ENCODE measurements around the gene CALHM4. TPM values are rescaled to one million over a fixed set of nuclear protein-coding genes. Genes with fewer than 3 reads are reported as not detected.

CALHM4 gene
- total and polyA plus RNA-seq, 4 donors = not detected

- TF ChIP-seq HNF4G (IDR thresholded peaks at IDR 0.05) (no peak), GABPA (IDR thresholded peaks at IDR 0.05 in 1 of 2, conservative IDR thresholded peaks at IDR 0.05 in 1 of 2) (no peak), RXRA (IDR thresholded peaks at IDR 0.05) (no peak), TAF1 (conservative IDR thresholded peaks at IDR 0.05) (no peak)
- H3K36me3 ChIP-seq (ENCODE audit: control insufficient read depth in 4 of 4, insufficient read depth in 3 of 4, low read depth in 1 of 4, low read length in 3 of 4) = peaks cover 0 to 8% (median 2%) of the 10 kb centered on the region in 4 donors
These were observed 26.6 kb downstream of the CALHM4 start for GRCh38 chr6:116580198-116580597.

DNA sequence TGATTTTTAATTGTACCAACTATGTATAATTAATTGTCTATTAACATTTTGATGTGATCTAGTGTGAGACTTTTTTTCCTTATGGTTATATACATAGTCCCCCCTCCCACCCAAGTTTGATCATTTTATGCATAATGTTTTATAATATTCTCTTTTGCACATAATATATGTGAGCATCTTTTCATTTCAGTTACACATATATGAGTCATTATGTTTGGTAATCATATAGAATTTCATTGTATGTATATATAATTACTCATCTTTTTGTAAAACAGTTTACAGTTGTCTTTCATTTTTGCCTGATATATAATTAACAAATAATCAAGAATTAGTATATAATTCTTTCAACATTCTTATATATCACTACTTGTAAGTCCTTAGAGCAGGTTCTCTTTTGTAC lies 32.7 kb downstream of the CALHM4 start:
- H3K4me1 ChIP-seq (ENCODE audit: control insufficient read depth in 4 of 4, insufficient read depth in 4 of 4, low read length in 3 of 4) = no peaks in the 10 kb centered on the region
- H3K9me3 ChIP-seq (ENCODE audit: control insufficient read depth in 4 of 4, low read length in 3 of 4) = no peaks in the 10 kb centered on the region
- peaks cover 0 to 27% (median 19%) of the 10 kb centered on the region in 4 donors for H3K36me3 ChIP-seq (ENCODE audit: control insufficient read depth in 4 of 4, insufficient read depth in 3 of 4, low read depth in 1 of 4, low read length in 3 of 4)
- H3K4me3 ChIP-seq (ENCODE audit: low read depth in 1 of 3, low read length in 3 of 3) = no peak overlapping the region
- TF ChIP-seq, protein P1, sequence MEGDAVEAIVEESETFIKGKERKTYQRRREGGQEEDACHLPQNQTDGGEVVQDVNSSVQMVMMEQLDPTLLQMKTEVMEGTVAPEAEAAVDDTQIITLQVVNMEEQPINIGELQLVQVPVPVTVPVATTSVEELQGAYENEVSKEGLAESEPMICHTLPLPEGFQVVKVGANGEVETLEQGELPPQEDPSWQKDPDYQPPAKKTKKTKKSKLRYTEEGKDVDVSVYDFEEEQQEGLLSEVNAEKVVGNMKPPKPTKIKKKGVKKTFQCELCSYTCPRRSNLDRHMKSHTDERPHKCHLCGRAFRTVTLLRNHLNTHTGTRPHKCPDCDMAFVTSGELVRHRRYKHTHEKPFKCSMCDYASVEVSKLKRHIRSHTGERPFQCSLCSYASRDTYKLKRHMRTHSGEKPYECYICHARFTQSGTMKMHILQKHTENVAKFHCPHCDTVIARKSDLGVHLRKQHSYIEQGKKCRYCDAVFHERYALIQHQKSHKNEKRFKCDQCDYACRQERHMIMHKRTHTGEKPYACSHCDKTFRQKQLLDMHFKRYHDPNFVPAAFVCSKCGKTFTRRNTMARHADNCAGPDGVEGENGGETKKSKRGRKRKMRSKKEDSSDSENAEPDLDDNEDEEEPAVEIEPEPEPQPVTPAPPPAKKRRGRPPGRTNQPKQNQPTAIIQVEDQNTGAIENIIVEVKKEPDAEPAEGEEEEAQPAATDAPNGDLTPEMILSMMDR (IDR thresholded peaks at IDR 0.05; ENCODE audit: low read depth, low read length, missing input control) = no peak
- TF ChIP-seq HNF4A (conservative IDR thresholded peaks at IDR 0.05) (no peak), RAD21 (IDR thresholded peaks at IDR 0.05) (no peak), HNF4G (IDR thresholded peaks at IDR 0.05) (no peak), NR2F2 (IDR thresholded peaks at IDR 0.05) (no peak), TAF1 (conservative IDR thresholded peaks at IDR 0.05) (no peak), RXRA (IDR thresholded peaks at IDR 0.05) (no peak), FOXA1 (IDR thresholded peaks at IDR 0.05) (no peak), EGR1 (IDR thresholded peaks at IDR 0.05; ENCODE audit: low read depth in 2 of 2) (no peak), SP1 (IDR thresholded peaks at IDR 0.05) (no peak)
- TF ChIP-seq, protein P2, sequence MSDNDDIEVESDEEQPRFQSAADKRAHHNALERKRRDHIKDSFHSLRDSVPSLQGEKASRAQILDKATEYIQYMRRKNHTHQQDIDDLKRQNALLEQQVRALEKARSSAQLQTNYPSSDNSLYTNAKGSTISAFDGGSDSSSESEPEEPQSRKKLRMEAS (IDR thresholded peaks at IDR 0.05) = no peak
- TF ChIP-seq, protein P3, sequence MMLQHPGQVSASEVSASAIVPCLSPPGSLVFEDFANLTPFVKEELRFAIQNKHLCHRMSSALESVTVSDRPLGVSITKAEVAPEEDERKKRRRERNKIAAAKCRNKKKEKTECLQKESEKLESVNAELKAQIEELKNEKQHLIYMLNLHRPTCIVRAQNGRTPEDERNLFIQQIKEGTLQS (IDR thresholded peaks at IDR 0.05) = no peak
- H3K9ac ChIP-seq (ENCODE audit: low read depth in 1 of 2, low read length in 2 of 2) = no peak overlapping the region
- no peak overlapping the region for H3K27ac ChIP-seq (ENCODE audit: low read depth in 1 of 2, low read length in 2 of 2)
- no peak for DNase-seq (ENCODE audit: low spot score)
- no peaks in the 10 kb centered on the region for H3K27me3 ChIP-seq (ENCODE audit: control insufficient read depth in 4 of 4, insufficient read depth in 4 of 4, low read length in 3 of 4)

More at GRCh38 chr6:116580198-116580597, 26.6 kb downstream of the CALHM4 start:
- DNase-seq (ENCODE audit: low spot score) = no peak
- Histone ChIP-seq H3K4me3 (ENCODE audit: low read depth in 1 of 3, low read length in 3 of 3) (no peak overlapping the region), H3K27me3 (ENCODE audit: control insufficient read depth in 4 of 4, insufficient read depth in 4 of 4, low read length in 3 of 4) (no peaks in the 10 kb centered on the region), H3K9ac (ENCODE audit: low read depth in 1 of 2, low read length in 2 of 2) (no peak overlapping the region), H3K9me3 (ENCODE audit: control insufficient read depth in 4 of 4, low read length in 3 of 4) (no peaks in the 10 kb centered on the region), H3K4me1 (ENCODE audit: control insufficient read depth in 4 of 4, insufficient read depth in 4 of 4, low read length in 3 of 4) (peaks cover 0 to 8% (median 3%) of the 10 kb centered on the region in 4 donors), H3K27ac (ENCODE audit: low read depth in 1 of 2, low read length in 2 of 2) (no peak overlapping the region)
- WGBS = 91% methylated on average over 2 of the region's 2 CpGs

DNA sequence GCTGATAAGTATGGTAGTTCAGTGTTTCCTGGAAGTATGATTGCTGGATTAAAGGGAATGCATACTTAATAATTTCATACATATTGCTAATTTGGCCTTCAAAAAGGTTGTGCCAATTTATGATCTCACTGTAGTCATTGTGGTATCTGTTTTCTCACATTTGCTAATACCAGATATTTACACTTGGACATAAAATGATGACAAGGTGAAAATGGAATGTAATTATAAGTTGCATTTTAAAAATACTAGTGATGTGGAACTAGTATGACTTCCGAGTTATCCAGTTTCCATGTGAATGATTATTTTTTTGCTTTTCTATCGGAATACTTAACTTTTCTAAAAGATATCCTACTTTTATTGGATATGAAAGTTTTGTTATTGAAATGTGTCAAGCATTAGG lies 33.2 kb downstream of the CALHM4 start:
- Histone ChIP-seq H3K4me3 (ENCODE audit: low read depth in 1 of 3, low read length in 3 of 3) (no peak overlapping the region), H3K27me3 (ENCODE audit: control insufficient read depth in 4 of 4, insufficient read depth in 4 of 4, low read length in 3 of 4) (no peaks in the 10 kb centered on the region), H3K36me3 (ENCODE audit: control insufficient read depth in 4 of 4, insufficient read depth in 3 of 4, low read depth in 1 of 4, low read length in 3 of 4) (peaks cover 0 to 32% (median 24%) of the 10 kb centered on the region in 4 donors), H3K9ac (ENCODE audit: low read depth in 1 of 2, low read length in 2 of 2) (no peak overlapping the region), H3K27ac (ENCODE audit: low read depth in 1 of 2, low read length in 2 of 2) (no peak overlapping the region), H3K9me3 (ENCODE audit: control insufficient read depth in 4 of 4, low read length in 3 of 4) (no peaks in the 10 kb centered on the region), H3K4me1 (ENCODE audit: control insufficient read depth in 4 of 4, insufficient read depth in 4 of 4, low read length in 3 of 4) (no peaks in the 10 kb centered on the region)
- TF ChIP-seq GABPA (IDR thresholded peaks at IDR 0.05 in 1 of 2, conservative IDR thresholded peaks at IDR 0.05 in 1 of 2) = no peak
- TF ChIP-seq FOXA1 (IDR thresholded peaks at IDR 0.05) = no peak
- TF ChIP-seq HNF4A (conservative IDR thresholded peaks at IDR 0.05) = no peak
- TF ChIP-seq RAD21 (IDR thresholded peaks at IDR 0.05) = no peak
- no peak for TF ChIP-seq SP1 (IDR thresholded peaks at IDR 0.05)
- no peak for TF ChIP-seq ZBTB33 (IDR thresholded peaks at IDR 0.05)
- no peak for TF ChIP-seq HNF4G (IDR thresholded peaks at IDR 0.05)
- no peak for TF ChIP-seq YY1 (IDR thresholded peaks at IDR 0.05)
- TF ChIP-seq, protein P3 (IDR thresholded peaks at IDR 0.05) = no peak
- TF ChIP-seq RXRA (IDR thresholded peaks at IDR 0.05) = no peak
- TF ChIP-seq, protein P1 (IDR thresholded peaks at IDR 0.05; ENCODE audit: low read depth, low read length, missing input control) = no peak
- TF ChIP-seq TAF1 (conservative IDR thresholded peaks at IDR 0.05) = no peak
- no peak for DNase-seq (ENCODE audit: low spot score)
- WGBS = 97% methylated on average over 2 of the region's 2 CpGs

Data from liver (tissue), 9 donors.